GM19397 (cell line): ENCODE measurements around the gene SSBP2.
"Not testable (repeated sequence)": the region's sequence is repeated elsewhere in the genome, so short reads cannot be mapped to it uniquely, and the experiment has no call there.

Experiments used
- ATAC-seq: cut with Tn5 transposase; IDR thresholded peaks from one replicate; pipeline ENCODE4 v1.9.1; 2021; ENCODE audit warnings: mild to moderate bottlenecking, moderate library complexity; ENCODE audit not compliant: unreplicated experiment

The SSBP2 gene

DNA sequence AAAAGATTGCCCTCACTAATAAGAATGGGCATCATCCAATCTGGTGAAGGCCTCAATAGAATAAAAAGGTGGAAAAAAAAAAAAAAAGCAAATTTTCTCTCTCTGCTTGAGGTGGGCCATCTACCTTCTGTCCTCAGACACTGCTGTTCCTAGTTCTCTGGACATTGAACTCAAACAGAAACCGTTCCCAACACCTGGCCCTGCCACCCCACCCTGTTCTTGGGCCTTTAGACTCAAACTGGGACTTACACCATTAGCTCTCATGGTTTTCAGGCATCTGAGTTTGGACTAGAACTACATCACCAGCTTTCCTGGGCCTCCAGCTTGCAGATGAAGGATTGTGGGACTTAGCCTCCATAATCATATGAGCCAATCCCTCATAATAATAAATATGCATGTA lies 71.0 kb downstream of the SSBP2 start:
- no peak for ATAC-seq

DNA sequence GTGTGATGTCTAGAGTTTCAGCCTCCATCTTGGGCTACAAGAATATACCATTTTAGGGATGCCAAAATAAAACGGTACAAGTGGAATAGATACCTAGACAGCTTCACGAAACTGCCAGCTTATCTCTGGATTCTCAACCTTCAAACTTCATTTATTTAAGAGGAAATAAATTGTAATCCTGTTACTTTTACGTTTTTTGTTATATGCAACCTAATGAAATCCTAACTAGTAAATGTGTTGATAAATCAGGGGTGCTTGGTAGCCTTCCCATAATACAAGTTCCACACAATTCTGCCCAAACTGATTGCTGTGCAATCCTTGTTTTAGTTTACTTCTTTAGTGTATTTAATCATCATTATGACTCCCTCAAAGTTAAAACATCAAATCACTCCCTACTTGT lies 75.5 kb downstream of the SSBP2 start:
- ATAC-seq: no peak

- ATAC-seq: no peak
These were observed 85.1 kb downstream of the SSBP2 start for GRCh38 chr5:81665795-81666194.

DNA sequence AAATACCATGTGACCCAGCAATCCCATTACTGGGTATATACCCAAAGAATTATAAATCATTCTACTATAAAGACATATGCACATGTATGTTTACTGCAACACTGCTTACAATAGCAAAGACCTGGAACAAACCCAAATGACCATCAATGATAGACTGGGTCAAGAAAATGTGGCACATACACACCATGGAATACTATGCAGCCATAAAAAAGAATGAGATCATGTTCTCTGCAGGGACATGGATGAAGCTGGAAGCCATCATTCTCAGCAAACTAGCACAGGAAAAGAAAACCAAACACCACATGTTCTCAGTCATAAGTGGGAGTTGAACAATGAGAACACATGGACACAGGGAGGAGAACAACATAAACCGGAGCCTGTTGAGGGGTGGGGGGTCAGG lies 90.3 kb downstream of the SSBP2 start:
- ATAC-seq: not testable (repeated sequence)

- no peak for ATAC-seq
These were observed 93.5 kb downstream of the SSBP2 start for GRCh38 chr5:81657386-81657785.

DNA sequence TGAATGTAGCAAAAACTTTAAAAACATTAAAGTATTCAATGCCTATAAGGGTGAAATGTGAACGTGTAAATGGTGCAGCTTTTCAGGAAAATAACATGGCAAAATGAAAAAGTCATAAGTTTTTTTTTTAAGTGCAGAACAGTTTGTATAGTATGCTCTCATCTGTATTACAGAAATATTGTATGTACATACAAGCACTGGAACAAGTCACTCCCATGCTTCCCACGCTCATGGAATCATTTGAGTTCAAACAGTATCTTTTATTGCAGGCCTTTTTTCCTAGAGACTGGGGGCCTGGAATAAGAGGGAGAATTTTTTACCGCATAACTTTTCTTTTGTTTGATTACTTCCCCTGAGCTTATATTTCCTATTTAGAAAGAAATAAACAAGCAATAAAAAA lies 94.1 kb downstream of the SSBP2 start:
- no peak for ATAC-seq

DNA sequence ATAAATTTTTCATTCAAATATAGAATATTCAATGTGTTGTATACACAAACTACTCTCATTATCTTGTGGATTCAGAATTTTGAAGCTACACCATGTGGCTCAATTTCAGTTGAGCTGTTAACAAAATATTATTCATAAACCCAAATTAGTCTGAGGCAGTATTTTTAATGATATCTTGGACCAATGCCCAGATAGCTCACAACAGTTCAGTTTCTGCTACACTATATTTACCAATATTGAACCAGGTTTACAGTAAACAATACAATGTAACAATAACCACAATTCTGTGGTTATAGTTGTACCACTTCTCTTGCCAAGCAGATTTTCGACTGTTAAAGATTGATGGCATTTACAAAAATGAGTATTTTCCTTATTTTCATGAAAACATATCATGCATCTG lies 99.9 kb downstream of the SSBP2 start:
- no peak for ATAC-seq

DNA sequence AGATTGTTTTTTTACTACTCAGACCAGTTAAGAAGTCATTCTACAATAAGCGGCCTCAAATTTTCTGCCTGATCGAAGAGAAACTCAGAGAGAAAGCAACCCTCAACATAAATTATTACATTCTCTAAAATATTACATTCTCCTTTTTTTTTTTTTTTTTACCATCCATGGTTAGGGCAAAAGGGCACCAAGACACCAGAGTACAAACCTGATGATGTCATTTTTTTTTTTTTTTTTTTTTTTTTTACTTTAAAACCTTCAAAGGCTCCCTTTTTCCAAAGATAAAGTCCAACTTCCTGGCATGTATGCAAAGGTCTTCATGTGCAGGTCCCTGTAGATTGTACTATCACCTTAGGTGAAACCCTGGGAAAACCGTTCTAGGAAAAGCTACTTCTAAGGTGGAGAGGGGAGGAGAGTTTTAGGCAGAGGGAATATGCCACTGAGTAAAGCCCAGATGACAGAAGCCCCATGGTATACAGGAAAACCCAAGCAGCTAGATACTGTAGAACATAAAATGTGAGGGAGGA lies 104.4 kb downstream of the SSBP2 start:
- ATAC-seq: no peak

DNA sequence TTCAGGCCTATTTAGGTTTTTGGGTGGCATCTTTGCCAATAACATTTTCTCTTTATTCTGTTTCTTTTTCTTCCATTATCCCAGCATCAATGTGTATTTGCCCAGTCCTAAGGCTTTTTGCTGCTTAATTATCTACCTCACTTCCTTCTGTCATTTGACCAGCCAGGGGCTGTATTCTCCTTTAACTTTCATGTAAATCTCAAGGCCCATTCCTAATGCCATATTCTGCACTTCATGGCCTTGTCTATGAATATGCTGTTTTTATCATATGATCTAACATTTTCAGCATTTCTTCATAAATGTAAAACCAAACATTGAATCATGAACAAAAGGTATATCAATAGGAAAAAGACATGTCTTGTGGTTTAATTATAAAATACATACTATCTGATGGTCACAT lies 108.7 kb downstream of the SSBP2 start:
- no peak for ATAC-seq

DNA sequence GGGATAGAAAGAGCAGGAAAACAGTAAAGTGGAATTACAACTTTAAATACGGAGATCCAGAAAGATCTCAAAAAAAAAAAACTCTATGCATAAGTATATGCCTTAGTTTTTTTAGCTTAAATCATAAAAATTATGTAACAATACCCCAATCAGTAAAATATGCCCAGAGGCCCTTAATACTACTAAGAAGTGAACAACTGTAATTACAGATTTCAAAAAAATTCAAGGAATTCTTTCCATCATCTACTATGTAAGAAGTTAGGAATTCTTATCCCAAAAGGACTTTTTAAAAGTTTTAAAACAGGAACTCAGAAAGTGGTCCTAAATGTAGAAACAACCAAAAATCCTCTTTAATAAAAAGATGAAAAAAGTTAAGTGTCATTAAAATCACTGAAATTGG lies 111.3 kb downstream of the SSBP2 start:
- ATAC-seq: no peak

DNA sequence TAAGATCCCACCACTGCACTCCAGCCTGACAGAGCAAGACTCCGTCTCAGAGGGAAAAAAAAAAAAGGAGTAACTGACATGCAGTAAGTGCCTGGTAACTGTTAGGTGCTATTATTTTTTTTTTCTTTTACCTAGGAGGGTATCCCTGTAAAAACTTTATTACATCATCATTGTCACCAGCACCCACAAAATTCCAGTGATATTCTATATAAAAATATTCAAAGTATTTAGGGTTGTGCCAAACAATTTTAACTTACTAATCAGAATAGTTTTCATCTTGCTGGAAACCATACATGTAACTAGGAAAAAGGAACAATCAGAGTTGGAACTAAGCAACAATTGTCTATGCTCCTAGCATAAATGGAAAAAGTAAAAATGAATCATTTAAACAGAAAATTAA lies 112.4 kb downstream of the SSBP2 start:
- no peak for ATAC-seq

GRCh38 chr5:81633891-81634290 lies 117.0 kb downstream of the SSBP2 start:
- no peak for ATAC-seq

DNA sequence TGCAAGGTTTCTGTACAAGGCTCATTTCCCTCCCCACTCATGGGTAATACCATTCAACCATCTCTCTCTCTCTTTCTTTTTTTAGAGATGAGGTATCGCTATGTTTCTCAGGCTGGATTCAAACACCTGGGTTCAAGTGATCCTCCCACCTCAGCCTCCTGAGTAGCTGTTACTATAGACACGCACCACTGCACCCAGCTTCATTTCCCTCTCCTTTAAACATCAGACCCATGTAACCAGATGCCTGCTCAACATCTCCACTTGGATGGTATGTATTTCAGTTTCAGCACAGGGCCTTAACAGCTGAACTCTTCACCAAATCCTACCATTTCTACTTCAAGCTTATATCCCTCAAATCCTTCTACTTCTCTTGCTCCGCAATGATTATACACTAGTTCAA lies 117.4 kb downstream of the SSBP2 start:
- no peak for ATAC-seq

- ATAC-seq: no peak
These were observed 118.2 kb downstream of the SSBP2 start for GRCh38 chr5:81632679-81633078.

GRCh38 chr5:81631621-81632020 lies 119.3 kb downstream of the SSBP2 start:
- no peak for ATAC-seq

DNA sequence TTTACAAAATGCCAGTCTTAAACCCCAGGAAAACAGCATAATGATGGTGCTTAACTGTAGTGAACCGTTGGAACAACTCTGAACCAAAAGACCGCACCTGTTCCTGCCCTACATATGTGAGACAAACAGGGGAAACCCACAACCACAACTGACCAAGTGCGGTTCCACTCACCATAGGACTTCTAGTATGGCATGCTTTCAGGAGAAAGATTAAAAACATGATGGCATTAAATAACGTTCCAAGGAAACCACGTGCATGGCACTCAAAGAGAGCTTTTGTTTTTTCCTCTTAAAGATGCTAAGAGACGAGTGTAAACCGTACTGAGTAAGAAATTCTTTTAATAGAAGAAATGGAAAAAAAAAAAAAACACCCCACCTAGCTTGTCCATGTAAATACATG lies 119.8 kb downstream of the SSBP2 start:
- peak; percentile 75 for ATAC-seq

- no peak for ATAC-seq
These were observed 120.2 kb downstream of the SSBP2 start for GRCh38 chr5:81630684-81631083.

GRCh38 chr5:81629986-81630385 lies 120.9 kb downstream of the SSBP2 start:
- ATAC-seq: no peak

- not testable (repeated sequence) for ATAC-seq
These were observed 122.8 kb downstream of the SSBP2 start for GRCh38 chr5:81628061-81628460.

GRCh38 chr5:81626524-81626923 lies 124.4 kb downstream of the SSBP2 start:
- no peak for ATAC-seq

- ATAC-seq: no peak
These were observed 141.0 kb downstream of the SSBP2 start for GRCh38 chr5:81609810-81610375.

DNA sequence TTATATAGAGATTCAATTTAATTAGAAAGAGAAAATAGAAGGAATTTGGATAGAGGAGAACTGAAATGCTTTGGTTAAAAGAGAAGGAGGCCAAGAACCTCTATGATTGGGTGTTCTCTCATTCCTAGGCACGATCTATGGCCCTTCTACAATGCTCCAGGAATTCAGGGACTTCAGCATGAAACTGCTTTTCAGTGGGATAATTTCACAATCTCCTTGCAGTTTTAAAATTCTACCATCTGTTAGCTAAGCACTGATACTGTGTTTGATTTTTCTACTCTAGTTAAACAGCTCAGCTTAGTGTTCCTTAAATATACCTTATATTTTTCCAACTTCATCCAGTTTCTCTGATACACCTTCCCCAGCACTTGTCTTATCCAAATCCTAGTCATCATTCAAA lies 141.9 kb downstream of the SSBP2 start:
- no peak for ATAC-seq

- no peak for ATAC-seq
These were observed 143.2 kb downstream of the SSBP2 start for GRCh38 chr5:81607693-81608092.
